PC-3 (cell line): ENCODE data around the gene TLE3. TPM values are rescaled to one million over a fixed set of nuclear protein-coding genes. Genes with fewer than 3 reads are reported as not detected.

Experiments
- ATAC-seq: fragments of 200-7000 bp; cut with Tn5 transposase; 2 replicates; pipeline ENCODE4 v1.9.1; 2020; ENCODE audit warnings: mild to moderate bottlenecking, moderate library complexity
- BruUV-seq: library from RNA; stranded (reverse); fragments of 400-500 nt; replicated peaks from 2 replicates; lab custom pipeline; 2021; lab: Mats Ljungman, UMichigan
- CTCF ChIA-PET: fragments of 300-600 bp; sonication (Branson Sonifier 250); formaldehyde crosslinking; loops from one replicate; lab custom pipeline; 2022; ENCODE audit warnings: antibody characterized with exemption; lab: Charles Lee
- POLR2A ChIA-PET: fragments of 300-600 bp; sonication (Branson Sonifier 250); formaldehyde crosslinking; loops from one replicate; lab custom pipeline; 2022; ENCODE audit warnings: antibody characterized with exemption; ENCODE audit not compliant: unreplicated experiment; lab: Charles Lee
- DNase-seq: peaks from one replicate; pipeline ENCODE4 v3.0.0-alpha.2; 2015
- H2AFZ ChIP-seq: fragments of 300-600 bp; sonication (generic); 2 replicates; pipeline ENCODE4 v1.6.0; 2016; ENCODE audit warnings: antibody characterized with exemption, low read length
- H3F3A ChIP-seq: fragments of 300-600 bp; sonication (generic); one replicate; pipeline ENCODE4 v1.6.0; 2017; ENCODE audit warnings: antibody characterized with exemption, low read length, control low read depth, mild to moderate bottlenecking; ENCODE audit not compliant: unreplicated experiment
- H3K27ac ChIP-seq: fragments of 300-600 bp; sonication (generic); 2 replicates; pipeline ENCODE4 v1.5.1; 2016; ENCODE audit warnings: mild to moderate bottlenecking, low read length
- H3K27me3 ChIP-seq: fragments of 300-600 bp; sonication (generic); 2 replicates; pipeline ENCODE4 v1.6.1; 2016; ENCODE audit warnings: low read length, mixed read lengths
- H3K36me3 ChIP-seq: fragments of 300-600 bp; sonication (generic); 2 replicates; pipeline ENCODE4 v1.6.1; 2016; ENCODE audit warnings: low read depth, mixed run types, low read length, mixed read lengths
- H3K4me1 ChIP-seq: fragments of 300-600 bp; sonication (generic); 2 replicates; pipeline ENCODE4 v1.5.1; 2016; ENCODE audit warnings: low read length; ENCODE audit not compliant: insufficient read depth
- H3K4me2 ChIP-seq: fragments of 300-600 bp; sonication (generic); 2 replicates; pipeline ENCODE4 v1.6.0; 2016; ENCODE audit warnings: low read length
- H3K4me3 ChIP-seq: fragments of 300-600 bp; sonication (generic); 2 replicates; pipeline ENCODE4 v1.5.1; 2016; ENCODE audit warnings: mild to moderate bottlenecking, low read length, mixed read lengths
- H3K79me2 ChIP-seq: fragments of 300-600 bp; sonication (generic); 2 replicates; pipeline ENCODE4 v1.6.1; 2017; ENCODE audit warnings: low read length, mixed read lengths
- H3K9ac ChIP-seq: fragments of 300-600 bp; sonication (generic); 2 replicates; pipeline ENCODE4 v1.6.0; 2016; ENCODE audit warnings: mild to moderate bottlenecking, low read length
- H3K9me2 ChIP-seq: fragments of 300-600 bp; sonication (generic); replicated peaks from 2 replicates; pipeline ENCODE4 v1.6.1; 2016; ENCODE audit warnings: mixed run types, low read length, mixed read lengths
- H3K9me3 ChIP-seq: fragments of 300-600 bp; sonication (generic); 2 replicates; pipeline ENCODE4 v1.6.1; 2016; ENCODE audit warnings: low read length, mixed read lengths
- H4K20me1 ChIP-seq: fragments of 300-600 bp; sonication (generic); 2 replicates; pipeline ENCODE4 v1.6.1; 2016; ENCODE audit warnings: low read length, mixed read lengths
- EZH2 ChIP-seq: fragments of 300-600 bp; sonication (generic); IDR thresholded peaks from one replicate; pipeline ENCODE4 v1.6.1; 2017; ENCODE audit warnings: antibody characterized with exemption, mild to moderate bottlenecking, low read length; ENCODE audit not compliant: unreplicated experiment
- EZH2phosphoT487 ChIP-seq: fragments of 300-600 bp; sonication (generic); IDR thresholded peaks from 2 replicates; pipeline ENCODE4 v1.6.1; 2018; ENCODE audit warnings: mild to moderate bottlenecking, antibody characterized with exemption, low read length, borderline replicate concordance
- intact Hi-C: fragments of 100-400 bp; cut with micrococcal nuclease; formaldehyde crosslinking; loops from 2 replicates; pipeline ENCODE4 v1.9.0; 2023
- total RNA-seq: library from RNA; depleted of rRNA; stranded (reverse); fragments of >200 nt; gene quantifications from 2 replicates; pipeline ENCODE4 v1.2.3, GENCODE V29; 2014
- TF ChIP-seq, protein P1 (sequence below): fragments of 300-600 bp; sonication (generic); conservative IDR thresholded peaks from 2 replicates; pipeline ENCODE4 v1.5.1; 2017; ENCODE audit warnings: antibody characterized with exemption, low read depth, mild to moderate bottlenecking, low read length

TLE3 gene
- total RNA-seq, 1 experiment from 2014 or later: 72.5 TPM

DNA sequence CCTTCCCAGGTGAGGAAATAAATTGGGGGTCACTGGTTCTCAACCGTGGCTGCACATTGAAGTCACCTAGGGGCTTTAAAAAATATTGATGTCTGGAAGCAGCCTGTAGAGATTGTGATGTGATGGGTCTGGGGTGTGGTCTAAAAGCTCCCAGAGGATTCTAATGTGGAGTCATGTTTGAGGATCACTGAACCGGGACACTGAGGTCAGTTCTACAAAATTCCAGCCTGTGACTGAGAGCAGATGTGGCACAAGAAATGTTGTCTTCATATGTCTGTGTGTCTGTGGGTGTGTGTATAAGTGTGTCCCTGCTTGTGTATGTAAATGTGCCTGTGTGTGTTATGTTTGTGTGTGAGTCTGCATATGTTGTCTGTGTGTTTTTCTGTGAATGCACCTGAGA, 79.9 kb downstream of the TLE3 start:
- no TSS peak for BruUV-seq
- Histone ChIP-seq H3K36me3 (no peaks in the 10 kb centered on the region), H3K9me2 (no peaks in the 10 kb centered on the region), H3K9me3 (no peaks in the 10 kb centered on the region), H3K27ac (no peak overlapping the region), H3K4me1 (peaks cover 2% of the 10 kb centered on the region), H3K9ac (no peak overlapping the region), H3K4me2 (no peak overlapping the region), H2AFZ (no peak overlapping the region), H3K4me3 (no peak overlapping the region), H3K27me3 (peaks cover 9% of the 10 kb centered on the region; the same call in 1 of the 2 replicates), H3K79me2 (no peaks in the 10 kb centered on the region), H4K20me1 (no peaks in the 10 kb centered on the region), H3F3A (no peaks in the 10 kb centered on the region)
- CTCF ChIA-PET: no interaction called here
- intact Hi-C loops: no loop called here
- DNase-seq (no peak), ATAC-seq (no peak)
- TF ChIP-seq, protein P1, sequence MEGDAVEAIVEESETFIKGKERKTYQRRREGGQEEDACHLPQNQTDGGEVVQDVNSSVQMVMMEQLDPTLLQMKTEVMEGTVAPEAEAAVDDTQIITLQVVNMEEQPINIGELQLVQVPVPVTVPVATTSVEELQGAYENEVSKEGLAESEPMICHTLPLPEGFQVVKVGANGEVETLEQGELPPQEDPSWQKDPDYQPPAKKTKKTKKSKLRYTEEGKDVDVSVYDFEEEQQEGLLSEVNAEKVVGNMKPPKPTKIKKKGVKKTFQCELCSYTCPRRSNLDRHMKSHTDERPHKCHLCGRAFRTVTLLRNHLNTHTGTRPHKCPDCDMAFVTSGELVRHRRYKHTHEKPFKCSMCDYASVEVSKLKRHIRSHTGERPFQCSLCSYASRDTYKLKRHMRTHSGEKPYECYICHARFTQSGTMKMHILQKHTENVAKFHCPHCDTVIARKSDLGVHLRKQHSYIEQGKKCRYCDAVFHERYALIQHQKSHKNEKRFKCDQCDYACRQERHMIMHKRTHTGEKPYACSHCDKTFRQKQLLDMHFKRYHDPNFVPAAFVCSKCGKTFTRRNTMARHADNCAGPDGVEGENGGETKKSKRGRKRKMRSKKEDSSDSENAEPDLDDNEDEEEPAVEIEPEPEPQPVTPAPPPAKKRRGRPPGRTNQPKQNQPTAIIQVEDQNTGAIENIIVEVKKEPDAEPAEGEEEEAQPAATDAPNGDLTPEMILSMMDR: no peak
- no peak for TF ChIP-seq EZH2phosphoT487
- TF ChIP-seq EZH2: no peak
- POLR2A ChIA-PET: no interaction called here

- no TSS peak for BruUV-seq
- no peak overlapping the region for H3K9ac ChIP-seq
- H4K20me1 ChIP-seq: no peaks in the 10 kb centered on the region
- POLR2A ChIA-PET: no interaction called here
- no peak overlapping the region for H3K4me3 ChIP-seq
- no peak overlapping the region for H3K4me2 ChIP-seq
- peaks cover 14% of the 10 kb centered on the region; the same call in 1 of the 2 replicates for H3K27me3 ChIP-seq
- no peak for ATAC-seq
- no peaks in the 10 kb centered on the region for H3K9me2 ChIP-seq
- no peaks in the 10 kb centered on the region for H3K4me1 ChIP-seq
- no peak overlapping the region for H2AFZ ChIP-seq
- no peaks in the 10 kb centered on the region for H3K79me2 ChIP-seq
- H3K36me3 ChIP-seq: no peaks in the 10 kb centered on the region
- no peak for DNase-seq
- H3K9me3 ChIP-seq: no peaks in the 10 kb centered on the region
- no peak overlapping the region for H3K27ac ChIP-seq
- TF ChIP-seq EZH2 (no peak), EZH2phosphoT487 (no peak)
- TF ChIP-seq, protein P1: no peak
- CTCF ChIA-PET: no interaction called here
- intact Hi-C loops: no loop called here
- H3F3A ChIP-seq: no peaks in the 10 kb centered on the region
These were observed 80.7 kb downstream of the TLE3 start for GRCh38 chr15:70017025-70017424.

DNA sequence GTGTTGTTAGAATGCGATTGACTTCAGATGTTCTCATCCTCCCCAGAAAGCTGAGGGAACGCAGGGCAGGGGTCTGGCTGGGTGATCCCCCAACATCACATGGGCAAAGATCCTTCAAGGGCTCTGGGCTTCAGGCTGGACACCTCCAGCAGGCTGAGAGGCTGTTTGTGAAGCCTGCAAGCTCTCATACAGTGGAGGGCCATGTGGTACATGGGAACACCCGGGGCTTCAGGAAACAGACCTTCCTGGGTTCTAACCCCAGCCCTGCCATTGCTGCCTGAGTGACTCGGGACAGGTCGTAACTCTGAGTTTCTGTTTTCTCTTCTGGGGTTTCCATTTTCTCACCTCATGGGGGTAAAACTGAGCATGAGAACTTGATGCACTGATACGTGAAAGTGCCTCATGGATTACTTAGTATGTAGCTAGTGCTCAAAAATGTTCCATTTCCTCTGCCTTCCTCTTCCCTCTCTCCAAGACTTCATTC, 81.2 kb downstream of the TLE3 start:
- Histone ChIP-seq H2AFZ (no peak overlapping the region), H3K36me3 (no peaks in the 10 kb centered on the region), H3K9me2 (no peaks in the 10 kb centered on the region), H3K4me1 (no peaks in the 10 kb centered on the region), H3K79me2 (no peaks in the 10 kb centered on the region), H3K27me3 (peaks cover 18% of the 10 kb centered on the region), H3K27ac (no peak overlapping the region), H4K20me1 (no peaks in the 10 kb centered on the region), H3K4me3 (no peak overlapping the region), H3F3A (no peaks in the 10 kb centered on the region), H3K9ac (no peak overlapping the region), H3K4me2 (no peak overlapping the region), H3K9me3 (no peaks in the 10 kb centered on the region)
- ChIA-PET CTCF (no interaction called here), POLR2A (no interaction called here)
- no peak for DNase-seq
- no TSS peak for BruUV-seq
- intact Hi-C loops: no loop called here
- no peak for ATAC-seq
- TF ChIP-seq EZH2phosphoT487 (no peak), EZH2 (no peak)
- TF ChIP-seq, protein P1: no peak
